ENCODE measurements around the gene EBLN1. TPM values are rescaled to one million over a fixed set of nuclear protein-coding genes. Genes with fewer than 3 reads are reported as not detected.
A peak's percentile ranks its signal among the peaks of the same experiment; 100 is the strongest.
"Not testable (repeated sequence)": the region's sequence is repeated elsewhere in the genome, so short reads cannot be mapped to it uniquely, and the experiment has no call there.

The EBLN1 gene
- total RNA-seq, 1 donor from 2014 or later, result not detected

- no peak for DNase-seq (ENCODE audit: low read depth)
Observed at GRCh38 chr10:22228167-22228938, 10.5 kb upstream of the EBLN1 start.

- DNase-seq (ENCODE audit: low read depth), result no peak
Observed at GRCh38 chr10:22226599-22226998, 8.8 kb upstream of the EBLN1 start.

DNA sequence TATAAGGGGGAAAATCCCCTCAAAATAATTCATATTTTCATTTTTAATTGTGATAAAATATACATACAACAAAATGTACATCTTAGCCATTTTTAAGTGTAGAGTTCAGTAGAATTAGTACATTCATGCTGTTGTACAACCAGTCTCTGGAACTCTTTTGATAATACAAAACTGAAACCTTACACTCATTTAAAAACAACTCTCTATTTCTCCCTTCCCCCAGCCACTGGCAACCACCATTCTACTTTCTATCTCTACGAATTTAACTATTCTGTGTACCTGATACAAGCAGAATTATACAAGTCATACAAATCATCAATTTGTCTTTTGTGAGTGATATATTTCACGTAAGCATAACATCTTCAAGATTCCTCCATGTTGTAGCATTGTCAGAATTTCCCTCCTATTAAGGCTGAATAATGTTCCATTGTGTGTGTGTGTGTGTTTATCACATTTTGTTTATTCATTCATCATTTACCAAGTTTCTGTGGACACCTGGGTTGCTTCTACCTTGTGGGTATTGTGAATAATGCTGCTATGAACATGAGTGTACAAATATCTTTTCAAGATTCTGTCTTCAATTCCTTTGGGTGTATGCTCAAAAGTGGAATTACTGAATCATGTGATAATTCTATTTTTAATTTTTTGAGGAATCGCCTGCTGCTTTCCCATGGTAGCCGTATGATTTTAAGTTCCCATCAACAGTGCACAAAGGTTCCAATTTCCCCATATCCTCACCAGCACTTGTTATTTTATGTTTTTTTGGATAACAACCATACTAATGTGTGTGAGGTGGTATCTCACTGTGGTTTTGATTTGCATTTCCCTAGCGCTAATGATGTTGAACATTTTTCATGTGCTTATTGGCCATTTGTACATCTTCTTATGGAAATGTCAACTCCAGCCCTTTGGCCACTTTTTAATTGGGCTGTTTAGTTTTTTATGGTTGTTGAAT, 4.7 kb upstream of the EBLN1 start:
- DNase-seq (ENCODE audit: low read depth), result no peak

DNA sequence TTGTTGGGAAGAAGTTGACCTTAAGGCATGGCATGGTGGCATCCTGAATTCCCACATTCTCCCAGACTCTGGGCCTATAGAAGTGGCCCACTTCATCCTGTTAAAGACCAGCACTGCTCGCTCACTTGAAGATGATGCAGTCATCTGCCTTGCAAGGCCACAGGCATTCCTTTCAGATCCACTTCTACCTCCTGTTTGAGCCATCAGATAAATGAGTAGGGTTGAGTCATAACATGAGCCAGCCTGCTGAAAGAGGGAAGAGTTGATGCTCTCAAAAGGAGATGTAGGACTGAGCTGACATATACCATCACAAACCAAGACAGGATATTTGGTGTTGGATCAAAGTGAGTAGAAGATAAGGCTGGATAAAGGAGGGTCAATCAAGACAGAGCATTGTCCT, 1.5 kb upstream of the EBLN1 start:
- DNase-seq (ENCODE audit: low read depth), result peak; percentile 21

DNA sequence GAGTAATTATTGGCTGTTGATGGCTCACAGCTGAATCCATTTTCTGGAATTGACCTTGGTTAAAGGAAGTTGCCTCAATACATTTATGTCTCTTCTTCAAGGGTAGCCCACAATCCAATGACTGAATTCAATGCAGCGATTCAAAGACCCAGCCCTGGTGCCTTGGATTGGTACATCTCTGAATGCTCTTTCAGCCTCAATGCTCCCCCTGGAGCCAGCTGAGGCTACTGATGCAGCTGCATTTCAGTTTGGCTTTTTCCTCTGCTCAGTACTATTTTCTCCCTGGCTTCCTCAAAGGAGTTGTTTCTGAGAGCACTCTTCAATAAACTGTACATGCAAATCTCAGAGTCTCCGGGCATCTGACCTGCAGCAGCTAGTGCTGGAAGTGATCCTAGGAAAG, 633 bp upstream of the EBLN1 start:
- no peak for DNase-seq (ENCODE audit: low read depth)

DNA sequence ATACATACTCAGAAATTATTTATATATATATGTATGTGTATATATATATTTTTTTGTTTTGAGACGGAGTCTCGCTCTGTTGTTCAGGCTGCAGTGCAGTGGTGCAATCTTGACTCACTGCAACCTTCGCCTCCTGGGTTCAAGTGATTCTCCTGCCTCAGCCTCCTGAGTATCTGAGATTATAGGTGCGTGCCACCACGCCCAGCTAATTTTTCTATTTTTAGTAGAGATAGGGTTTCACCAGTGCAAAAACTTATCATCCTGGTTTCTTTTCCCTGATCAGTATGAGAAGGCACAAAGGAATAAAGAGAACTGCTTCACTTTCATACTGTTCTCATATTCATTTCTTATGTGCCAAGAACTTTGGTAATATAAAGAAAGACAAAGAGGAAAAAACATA, 731 bp downstream of the EBLN1 start:
- DNase-seq (ENCODE audit: low read depth), result not testable (repeated sequence)

DNA sequence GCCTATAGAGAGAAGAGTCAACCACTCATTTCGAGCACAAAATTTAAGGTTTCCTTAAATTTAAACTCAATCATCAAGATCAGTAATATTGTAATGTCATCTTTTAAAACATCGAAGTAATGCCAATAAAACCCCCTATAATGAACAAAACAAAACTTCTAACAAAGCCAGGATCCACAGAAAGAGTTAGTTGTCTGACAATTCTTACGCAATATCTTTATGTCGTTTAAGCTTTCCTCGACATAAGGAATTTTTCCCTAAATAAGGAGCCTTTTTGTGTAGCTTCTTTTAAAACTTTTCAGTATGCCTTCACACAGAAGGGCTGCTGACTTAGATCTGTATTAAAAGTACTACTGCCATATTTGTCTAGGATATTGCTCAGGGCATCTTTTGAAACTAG, 7.5 kb downstream of the EBLN1 start:
- DNase-seq (ENCODE audit: low read depth), result no peak

DNA sequence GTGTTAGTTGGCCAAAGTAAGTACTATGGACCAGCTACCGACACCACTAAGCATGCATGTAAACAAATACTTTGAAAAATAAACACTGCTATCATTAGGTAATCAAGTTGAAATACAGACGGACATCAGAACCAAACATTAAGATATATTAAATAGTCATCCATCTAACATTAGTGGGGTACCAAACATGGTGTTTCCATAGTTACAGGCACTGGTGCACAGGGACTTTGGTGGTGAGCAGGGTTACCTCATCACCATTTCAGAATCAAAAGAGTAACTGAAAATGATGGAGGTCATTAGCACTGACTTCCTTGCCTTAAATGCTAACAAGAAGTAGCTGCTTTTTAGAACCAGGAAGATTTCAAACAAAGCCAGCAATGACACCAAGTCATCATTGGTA, 23.9 kb downstream of the EBLN1 start:
- no peak for DNase-seq (ENCODE audit: low read depth)

GRCh38 chr10:22185586-22185985, 32.2 kb downstream of the EBLN1 start:
- DNase-seq (ENCODE audit: low read depth), result no peak

DNA sequence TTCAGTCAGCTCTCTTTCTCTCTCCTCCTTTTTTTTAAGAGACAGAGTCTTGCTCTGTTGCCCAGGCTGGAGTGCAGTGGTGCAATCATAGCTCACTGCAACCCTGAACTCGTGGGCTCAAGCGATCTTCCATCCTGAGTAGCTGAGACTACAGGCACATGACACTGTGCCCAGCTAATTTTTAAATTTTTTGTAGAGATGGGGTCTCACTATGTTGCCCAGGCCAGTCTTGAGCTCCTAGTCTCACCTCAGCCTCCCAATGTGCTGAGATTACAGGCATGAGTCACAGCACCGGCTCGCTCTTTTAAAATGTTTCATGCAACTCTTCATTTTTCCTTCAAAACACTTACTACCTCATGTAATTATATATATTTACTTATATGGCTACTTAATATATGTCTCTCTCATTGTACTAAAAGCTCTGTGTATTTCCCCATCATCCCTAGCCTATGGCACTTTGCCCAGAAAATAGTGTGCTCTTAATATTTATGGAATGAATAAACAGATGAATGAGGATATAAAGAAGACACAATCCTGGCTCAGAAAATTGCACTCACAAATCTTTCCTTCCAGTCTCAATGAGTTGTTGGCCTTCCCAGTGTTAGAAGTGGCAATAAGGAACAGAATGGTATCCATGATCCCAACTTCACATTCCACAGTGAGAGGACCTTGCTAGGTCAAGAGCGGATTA, 33.9 kb downstream of the EBLN1 start:
- no peak for DNase-seq (ENCODE audit: low read depth)

DNA sequence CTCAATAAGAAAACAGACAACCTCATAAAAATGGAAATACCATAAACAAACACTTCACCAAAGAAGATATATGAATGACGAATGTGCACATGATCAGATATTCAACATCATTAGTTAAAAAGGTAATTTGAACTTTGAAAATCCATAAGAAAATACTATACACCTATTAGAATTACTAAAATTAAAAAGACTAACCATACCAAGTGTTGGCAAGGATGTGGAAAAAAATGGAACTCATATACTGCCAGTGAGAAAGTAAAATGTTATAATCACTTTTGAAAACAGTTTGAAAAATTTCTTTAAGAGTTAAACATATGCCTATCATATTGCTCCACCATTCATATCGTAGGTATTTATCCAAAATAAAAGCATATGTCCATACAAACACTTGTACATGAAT, 37.1 kb downstream of the EBLN1 start:
- no peak for DNase-seq (ENCODE audit: low read depth)

DNA sequence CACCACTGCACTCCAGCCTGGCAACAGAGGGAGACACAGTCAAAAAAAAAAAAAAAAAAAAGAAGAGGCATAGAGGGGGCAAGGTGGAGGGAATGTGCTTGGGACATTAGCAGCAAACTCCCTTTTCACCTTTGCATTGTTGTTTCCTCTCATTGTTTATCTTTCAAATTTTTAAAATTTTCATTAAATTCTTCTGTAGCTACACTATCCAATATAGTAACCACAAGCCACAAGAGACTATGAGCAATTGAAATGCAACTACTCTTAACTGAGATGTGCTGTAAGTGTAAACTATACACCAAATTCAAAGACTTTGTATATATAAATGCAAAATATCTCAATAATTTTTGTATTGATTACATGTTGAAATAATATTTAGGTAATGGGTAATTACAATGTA, 43.4 kb downstream of the EBLN1 start:
- DNase-seq (ENCODE audit: low read depth), result no peak

- DNase-seq (ENCODE audit: low read depth), result no peak
Observed at GRCh38 chr10:22171131-22171530, 46.7 kb downstream of the EBLN1 start.

GRCh38 chr10:22170582-22170981, 47.2 kb downstream of the EBLN1 start:
- no peak for DNase-seq (ENCODE audit: low read depth)

GRCh38 chr10:22159979-22160378, 57.8 kb downstream of the EBLN1 start:
- no peak for DNase-seq (ENCODE audit: low read depth)

- DNase-seq (ENCODE audit: low read depth), result no peak
Observed at GRCh38 chr10:22159180-22159579, 58.6 kb downstream of the EBLN1 start.

Other genes with a start within 250 kb of the EBLN1 start
- 61.6 and 74.7 TPM in 2 replicates for gene DNAJC1, start 214.3 kb downstream of the EBLN1 start, total RNA-seq
- gene COMMD3, start 98.4 kb upstream of the EBLN1 start, total RNA-seq, result 49.1 and 52.9 TPM in 2 replicates
- 46.2 and 78.9 TPM in 2 replicates for gene BMI1, start 103.1 kb upstream of the EBLN1 start, total RNA-seq
- gene SPAG6, start 127.5 kb upstream of the EBLN1 start, total RNA-seq, result 0.70 TPM in 1 of 2 replicates, not detected in the other